NB4 (cell line): ENCODE results near the gene POTEF.
"Not testable (repeated sequence)": the region's sequence is repeated elsewhere in the genome, so short reads cannot be mapped to it uniquely, and the experiment has no call there.

ENCODE experiments used
- CTCF ChIP-seq: IDR thresholded peaks from one replicate; pipeline ENCODE4 v1.5.1; 2012; ENCODE audit warnings: low read depth, low read length
- MAX ChIP-seq: IDR thresholded peaks from 2 replicates; pipeline ENCODE4 v1.6.1; 2011; ENCODE audit warnings: low read depth, low read length
- MYC ChIP-seq: IDR thresholded peaks from 2 replicates; pipeline ENCODE4 v1.6.1; 2011; ENCODE audit warnings: low read depth, low read length
- POLR2A ChIP-seq: IDR thresholded peaks from 2 replicates; pipeline ENCODE4 v1.6.1; 2011; ENCODE audit warnings: mild to moderate bottlenecking; ENCODE audit not compliant: insufficient read length; ENCODE audit errors: extremely low read depth

DNA sequence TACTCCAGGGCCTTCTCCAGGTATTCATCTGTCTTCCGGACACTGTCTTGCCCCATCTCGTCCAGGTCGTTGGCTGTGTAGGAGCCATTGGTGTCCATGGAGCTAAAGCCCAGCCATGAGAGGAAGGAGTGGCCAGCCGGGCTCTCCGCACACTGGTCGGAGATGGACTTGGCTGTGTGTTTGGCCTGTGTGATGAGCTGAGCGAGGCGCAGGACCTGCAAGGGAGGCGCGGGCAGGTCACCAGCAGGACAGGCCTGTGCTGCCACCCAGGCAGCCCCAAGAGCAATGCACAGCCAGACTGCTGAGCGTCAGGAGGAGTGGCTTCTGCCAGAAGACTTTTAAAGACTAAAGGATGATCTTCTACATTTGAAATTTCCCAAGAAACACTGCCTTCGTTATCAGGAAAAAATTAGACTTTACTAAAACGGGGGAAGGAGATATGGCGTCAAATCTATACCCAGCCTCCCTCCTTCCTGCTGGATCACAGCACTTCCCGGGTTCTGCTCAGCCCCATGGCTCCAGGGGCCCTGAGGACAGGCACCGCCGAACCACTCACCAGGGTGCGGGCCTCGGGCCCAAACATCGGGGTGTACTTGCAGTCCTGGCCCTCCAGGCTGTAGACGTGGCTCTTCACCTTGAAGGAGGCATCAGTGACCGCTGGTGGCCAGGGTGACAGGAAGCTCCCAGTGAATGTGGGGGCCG, 24.9 kb upstream of the POTEF start:
- TF ChIP-seq CTCF, MAX, POLR2A, MYC: not testable (repeated sequence)
